ENCODE data around the gene GP1BA.

GP1BA gene

DNA sequence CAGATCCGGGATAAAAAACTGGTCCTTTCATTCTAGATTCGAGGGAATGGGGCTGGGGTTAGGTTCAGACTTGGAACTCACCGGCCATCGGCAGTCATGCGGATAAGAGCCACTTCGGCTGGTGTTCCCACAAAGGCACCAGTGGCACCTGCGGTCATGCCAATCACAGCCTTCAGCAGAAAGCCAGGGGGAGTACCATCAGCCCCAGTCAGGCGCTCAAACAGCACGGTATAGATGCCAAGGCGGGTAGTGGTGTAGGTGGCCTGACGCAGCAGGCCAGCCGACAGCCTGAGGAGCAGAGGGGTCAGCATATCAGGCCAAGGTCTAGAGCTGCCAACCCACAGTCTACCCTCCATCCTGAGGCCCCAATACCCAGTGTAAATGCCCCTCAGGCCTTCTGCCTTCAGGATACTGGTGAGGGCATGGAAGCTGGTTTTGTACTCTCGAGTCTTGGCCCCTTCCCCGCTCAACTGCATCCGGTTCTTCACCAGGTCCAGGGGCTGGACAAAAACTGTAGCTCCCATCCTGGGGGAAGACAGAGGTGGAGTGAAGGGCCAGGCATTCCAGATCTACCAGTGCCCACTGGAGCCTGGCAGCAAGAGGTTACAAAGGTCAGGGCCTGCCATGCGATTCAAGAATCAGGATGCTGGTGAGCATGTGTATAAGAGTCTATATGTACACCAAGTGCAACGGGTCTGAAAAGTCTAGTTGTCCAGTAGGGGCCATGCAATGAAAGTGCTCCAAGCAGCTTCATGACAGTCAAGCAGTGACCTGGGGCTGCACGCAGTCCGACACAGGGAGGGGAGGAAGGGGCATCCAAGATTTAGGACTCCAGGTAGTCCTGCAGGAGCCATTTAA is 6.8 kb downstream of the GP1BA start:
- DNase-seq (ENCODE audit: low spot score) = no peak

- no peak for DNase-seq (ENCODE audit: low spot score)
These were observed 7.4 kb downstream of the GP1BA start for GRCh38 chr17:4939546-4939795.

GRCh38 chr17:4939796-4940554 is 7.9 kb downstream of the GP1BA start, which contains the start of the genes RNF167 and SLC25A11:
Gene RNF167 (plus strand): TSS chr17:4940268. CDS start chr17:4940910, 642 bp downstream.
Gene SLC25A11 (minus strand): TSS chr17:4940046. CDS start chr17:4939910, 136 bp downstream.
- peak; percentile 97 for DNase-seq (ENCODE audit: low spot score)

DNA sequence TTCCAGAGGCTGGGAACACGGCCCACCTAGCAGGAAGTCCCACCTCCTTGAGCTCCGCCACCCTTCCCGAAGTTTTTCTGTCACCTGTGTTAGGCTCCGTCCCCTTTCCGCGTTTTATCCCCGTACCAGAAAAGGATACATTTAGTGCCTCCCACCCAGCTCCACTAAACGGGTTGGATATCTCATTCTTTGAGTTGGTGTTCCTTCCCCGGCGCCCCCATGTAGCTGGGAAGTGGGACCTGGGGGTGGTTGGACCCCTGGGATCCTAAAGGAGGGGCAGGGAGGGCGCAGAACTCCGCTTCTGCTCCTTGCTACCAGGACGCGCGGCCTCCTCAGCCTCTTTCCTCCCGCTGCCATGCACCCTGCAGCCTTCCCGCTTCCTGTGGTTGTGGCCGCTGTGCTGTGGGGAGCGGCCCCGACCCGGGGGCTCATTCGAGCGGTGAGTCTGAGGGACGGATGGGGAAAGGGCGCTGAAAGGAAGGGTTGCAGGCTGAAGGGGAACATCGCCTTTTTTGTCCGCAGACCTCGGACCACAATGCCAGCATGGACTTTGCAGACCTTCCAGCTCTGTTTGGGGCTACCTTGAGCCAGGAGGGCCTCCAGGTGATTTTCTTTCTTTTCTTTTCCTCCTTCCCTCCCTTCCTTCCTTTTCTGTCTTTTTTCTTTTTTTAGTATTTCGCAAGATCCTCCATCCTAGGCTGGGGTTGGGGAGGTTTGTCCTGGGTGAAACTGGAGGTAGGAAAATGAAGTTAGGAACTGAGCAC is 8.7 kb downstream of the GP1BA start:
- DNase-seq (ENCODE audit: low spot score) = peak; percentile 78

GRCh38 chr17:4941319-4941610 is 9.2 kb downstream of the GP1BA start:
- DNase-seq (ENCODE audit: low spot score) = no peak

DNA sequence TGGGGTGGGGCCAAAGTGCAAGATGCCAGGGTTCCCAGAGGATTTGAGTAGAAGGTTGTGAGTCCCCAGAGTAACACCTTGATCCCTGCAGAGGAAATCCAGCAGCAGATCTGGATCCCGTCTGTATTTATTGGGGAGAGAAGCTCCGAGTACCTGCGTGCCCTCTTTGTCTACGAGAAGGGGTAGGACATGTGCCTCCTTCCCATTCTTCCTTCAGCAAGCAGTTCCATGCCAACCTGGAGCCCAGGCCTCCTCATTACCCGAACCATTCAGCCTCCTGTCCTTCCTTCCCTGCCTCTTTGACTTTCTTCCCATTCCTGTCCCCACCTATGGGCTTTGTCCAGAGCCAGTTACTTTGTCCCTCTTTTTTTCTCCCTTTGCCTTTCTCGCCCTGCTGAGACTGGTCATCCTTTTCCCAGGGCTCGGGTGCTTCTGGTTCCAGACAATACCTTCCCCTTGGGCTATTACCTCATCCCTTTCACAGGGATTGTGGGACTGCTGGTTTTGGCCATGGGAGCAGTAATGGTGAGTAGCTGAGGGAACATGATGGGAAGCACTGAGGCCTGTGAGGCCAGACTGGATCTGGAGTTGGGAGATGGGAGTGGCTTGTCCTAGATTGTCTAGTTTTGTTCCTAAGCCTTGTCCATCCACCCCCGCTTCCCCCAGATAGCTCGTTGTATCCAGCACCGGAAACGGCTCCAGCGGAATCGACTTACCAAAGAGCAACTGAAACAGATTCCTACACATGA is 10.9 kb downstream of the GP1BA start:
- DNase-seq (ENCODE audit: low spot score) = no peak

GRCh38 chr17:4944163-4944553 is 12.1 kb downstream of the GP1BA start:
- DNase-seq (ENCODE audit: low spot score) = no peak

GRCh38 chr17:4944554-4945175 is 12.6 kb downstream of the GP1BA start:
- DNase-seq (ENCODE audit: low spot score) = no peak

- DNase-seq (ENCODE audit: low spot score) = no peak
These were observed 13.3 kb downstream of the GP1BA start for GRCh38 chr17:4945176-4945943.

DNA sequence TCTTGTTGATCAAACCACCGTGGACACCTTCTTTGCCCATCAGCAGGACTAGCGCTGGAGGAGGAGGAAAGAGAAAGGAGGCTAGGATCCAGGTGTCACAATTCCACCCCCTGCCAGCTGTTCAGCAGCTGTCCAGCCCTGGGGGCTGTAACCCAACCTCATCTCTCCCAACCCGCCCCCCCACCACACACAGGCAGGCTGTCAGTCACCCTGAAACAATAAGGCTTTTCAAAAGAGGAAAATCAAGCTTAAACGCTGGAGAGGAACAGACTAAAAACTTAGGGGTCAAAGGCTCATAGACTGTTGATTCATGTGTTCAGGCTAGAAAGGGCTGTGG is 13.8 kb downstream of the GP1BA start:
- DNase-seq (ENCODE audit: low spot score) = no peak

DNA sequence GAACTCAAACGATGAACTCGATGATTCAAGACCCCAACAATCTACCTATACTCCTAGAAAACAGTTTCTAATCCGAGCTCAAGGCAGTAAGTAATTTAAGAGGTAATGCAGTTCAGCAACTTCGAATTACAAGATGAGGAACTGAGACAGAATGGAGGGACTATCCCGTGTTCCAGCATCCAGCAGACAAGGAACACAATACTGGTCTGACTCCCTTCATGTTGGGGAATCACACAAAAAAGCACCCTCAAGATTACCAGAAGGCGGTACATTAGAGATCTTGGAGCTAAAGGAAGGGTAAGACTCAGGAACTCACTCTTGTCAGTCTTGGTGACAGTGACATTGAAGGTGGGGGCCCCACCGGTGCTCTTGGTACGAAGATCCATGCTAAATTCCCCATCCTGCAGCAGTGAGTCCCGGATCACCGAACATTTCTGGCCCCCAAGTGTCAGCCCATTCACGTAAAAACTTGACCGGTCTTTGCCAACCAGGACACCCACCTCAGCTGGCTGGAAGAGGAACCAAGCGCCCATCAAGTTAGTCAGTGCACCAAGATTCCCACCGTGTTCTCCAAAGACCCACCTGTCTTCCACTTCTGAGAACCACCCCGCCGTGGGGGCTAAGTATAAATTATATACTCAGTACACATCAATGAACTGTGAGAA is 14.4 kb downstream of the GP1BA start:
- no peak for DNase-seq (ENCODE audit: low spot score)

DNA sequence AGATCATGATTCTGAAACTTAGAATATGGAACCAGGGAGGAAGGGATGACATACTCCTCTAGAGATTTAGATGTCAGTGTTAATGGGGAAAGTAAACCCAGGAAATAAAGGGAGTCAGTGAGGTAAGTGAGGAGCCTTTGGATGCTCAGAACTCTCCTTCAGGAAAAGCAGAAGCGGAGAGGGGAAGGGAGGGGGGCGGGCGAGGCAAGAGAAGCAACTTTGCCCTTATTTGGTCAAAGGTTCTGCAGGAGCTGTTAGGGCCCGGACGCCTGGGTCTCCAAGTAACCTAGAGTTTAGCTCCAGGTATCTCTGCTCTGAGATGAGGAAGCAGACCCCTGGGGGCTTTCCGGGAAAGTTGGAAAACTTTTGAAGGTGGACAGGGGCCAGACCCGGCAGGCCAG is 14.9 kb downstream of the GP1BA start:
- DNase-seq (ENCODE audit: low spot score) = no peak

DNA sequence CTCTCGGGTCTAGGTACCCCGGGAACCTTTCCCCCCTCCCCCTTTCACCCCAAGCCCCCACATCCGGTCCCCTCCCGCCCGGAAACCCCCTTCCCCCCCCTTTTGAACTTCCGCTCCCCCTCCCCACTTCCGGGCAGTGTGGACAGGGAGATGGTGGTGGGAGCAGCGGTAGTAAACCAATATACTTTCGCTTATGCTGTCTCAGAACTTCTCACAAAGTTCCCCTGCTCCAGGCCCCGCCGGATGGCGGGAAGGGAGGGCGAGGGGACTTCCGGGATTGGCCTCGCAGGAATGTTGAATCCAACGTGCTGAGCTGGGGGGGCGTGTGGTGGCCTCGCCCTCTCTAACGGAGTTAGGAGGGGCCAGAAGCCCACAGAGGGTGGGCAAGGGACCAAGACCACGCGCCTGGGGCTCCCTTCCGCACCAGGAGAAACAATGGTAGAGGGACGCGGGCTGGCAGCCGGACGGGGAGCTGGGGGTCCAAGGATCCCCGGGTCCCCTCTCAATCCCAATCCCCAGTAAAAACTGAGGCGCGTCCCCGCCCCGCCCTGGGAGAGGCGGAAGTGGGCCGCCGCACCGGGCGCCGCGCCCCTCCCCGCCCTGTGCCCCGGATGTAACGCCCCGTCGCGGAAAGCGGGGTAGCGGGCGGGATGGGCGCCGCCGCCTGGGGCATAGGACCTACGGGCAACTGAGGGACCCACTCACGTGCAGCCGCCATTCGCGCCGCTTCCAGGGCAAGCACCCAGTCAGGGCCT is 15.5 kb downstream of the GP1BA start:
- peak; percentile 62 for DNase-seq (ENCODE audit: low spot score)

DNA sequence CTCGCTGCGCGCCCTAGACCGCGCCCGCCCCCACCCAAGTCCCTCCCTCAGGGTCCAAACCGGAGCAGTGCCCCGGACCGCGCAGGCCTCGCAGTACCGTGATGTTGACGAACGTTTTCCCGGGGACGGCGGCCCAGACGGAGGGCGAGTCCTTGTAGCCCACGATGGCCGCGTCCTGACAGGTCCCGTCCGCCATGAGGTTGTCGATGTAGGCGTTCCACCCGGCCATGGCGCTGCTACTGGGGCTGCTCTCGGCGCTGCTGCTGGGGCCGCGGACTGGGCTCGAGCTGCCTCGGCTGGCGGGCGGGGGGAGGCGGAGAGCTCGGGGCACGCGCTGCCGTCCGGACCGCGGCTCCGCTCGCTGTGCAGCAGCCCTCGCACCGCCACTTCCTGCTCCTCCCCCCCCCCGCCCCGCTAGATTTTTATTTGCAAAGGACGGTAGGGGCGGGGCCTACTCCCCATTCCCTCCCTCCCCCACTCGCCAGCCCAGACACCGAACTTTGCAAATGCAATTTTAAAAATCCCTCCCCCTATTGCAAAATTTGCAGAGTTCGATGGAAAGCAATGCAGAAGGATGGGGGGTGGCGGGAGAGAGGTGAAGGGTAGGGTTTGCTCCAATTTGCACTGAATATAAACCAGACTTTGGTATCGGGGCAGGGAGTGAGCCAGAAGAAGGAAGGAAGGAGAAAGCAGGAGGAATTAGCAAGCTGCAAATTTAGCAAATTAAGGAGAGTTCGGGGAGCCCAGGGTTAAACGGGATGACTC is 16.3 kb downstream of the GP1BA start, which contains the start of gene PFN1:
Gene PFN1 (minus strand): TSS at position 365 of the 765 bp plus-strand sequence. CDS start 136 bp downstream, at position 229.
- DNase-seq (ENCODE audit: low spot score) = peak; percentile 82

DNA sequence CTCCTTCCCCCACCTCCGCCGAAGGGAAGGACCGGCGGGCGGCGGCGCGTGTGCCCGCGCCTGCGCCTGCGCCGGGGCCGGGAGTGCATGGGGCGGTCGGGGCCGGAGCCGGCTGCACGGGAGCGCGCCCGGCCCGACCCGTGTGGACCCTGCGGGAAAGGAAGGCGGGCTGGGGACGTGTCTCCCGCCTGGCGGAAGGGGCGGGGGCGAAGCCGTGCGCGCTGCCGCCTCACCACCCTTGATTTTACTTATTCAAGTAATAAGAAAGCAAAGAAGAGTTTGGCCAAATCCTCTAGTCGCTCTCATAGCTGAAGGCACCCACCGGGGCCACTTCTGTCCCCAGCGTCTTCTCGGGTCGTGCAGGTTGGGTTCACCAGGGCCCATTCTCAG is 16.8 kb downstream of the GP1BA start:
- DNase-seq (ENCODE audit: low spot score) = peak; percentile 92

DNA sequence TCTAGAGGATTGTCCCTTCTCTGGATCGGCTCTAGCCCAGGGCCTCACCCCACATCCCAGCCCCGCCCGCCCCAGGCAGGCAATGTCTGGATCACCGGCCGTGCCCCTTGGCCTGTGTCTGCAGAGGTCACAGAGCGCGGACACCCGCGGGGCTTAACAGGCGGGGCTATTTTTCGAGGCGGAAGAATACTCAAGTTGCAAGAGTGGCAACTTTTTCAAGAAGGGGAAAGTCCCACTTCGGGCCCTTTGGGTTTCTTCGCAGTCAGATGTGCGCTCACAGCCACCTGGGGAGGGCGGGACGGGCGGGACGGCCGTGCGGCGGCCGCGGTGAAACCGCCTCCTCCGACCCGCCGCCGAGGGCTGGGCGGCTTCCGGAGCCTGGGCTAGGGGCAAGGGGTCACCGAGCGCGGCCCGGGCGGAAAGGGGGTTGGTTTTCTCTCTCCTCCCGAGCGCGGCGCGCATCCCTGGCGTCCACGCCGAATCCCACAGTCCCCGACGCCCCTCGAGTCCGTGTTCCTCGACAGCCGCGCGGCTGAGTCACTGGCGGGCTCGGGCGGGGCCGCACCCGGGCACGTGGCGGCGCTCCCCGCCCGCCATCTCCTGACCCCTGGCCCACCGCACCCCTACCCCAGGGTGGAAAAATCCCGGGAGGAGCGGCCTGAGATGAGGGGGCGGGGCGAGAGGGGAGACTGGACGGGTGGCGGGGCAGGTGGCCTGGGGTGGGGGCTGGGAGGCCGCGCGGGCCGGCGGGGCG is 17.4 kb downstream of the GP1BA start:
- peak; percentile 56 for DNase-seq (ENCODE audit: low spot score)

- DNase-seq (ENCODE audit: low spot score) = peak; percentile 83
These were observed 18.1 kb downstream of the GP1BA start for GRCh38 chr17:4950075-4950745.
